OCI-LY1 (cell line): Measurements from ENCODE around the gene HRC.

Source experiments
- EZH2 ChIP-seq: fragments of 200-600 bp; sonication (generic), shearing (Covaris generic); IDR thresholded peaks from 2 replicates; pipeline ENCODE4 v1.8.0; 2017; ENCODE audit warnings: borderline replicate concordance, mixed run types, mild to moderate bottlenecking, antibody characterized with exemption, low read length, moderate library complexity, mixed read lengths
- TF ChIP-seq, protein P1 (sequence below): fragments of 200-600 bp; sonication (generic), shearing (Covaris generic); IDR thresholded peaks from 2 replicates; pipeline ENCODE4 v1.5.1; 2017; ENCODE audit warnings: mild to moderate bottlenecking, antibody characterized with exemption, low read length, moderate library complexity, mixed read lengths

DNA sequence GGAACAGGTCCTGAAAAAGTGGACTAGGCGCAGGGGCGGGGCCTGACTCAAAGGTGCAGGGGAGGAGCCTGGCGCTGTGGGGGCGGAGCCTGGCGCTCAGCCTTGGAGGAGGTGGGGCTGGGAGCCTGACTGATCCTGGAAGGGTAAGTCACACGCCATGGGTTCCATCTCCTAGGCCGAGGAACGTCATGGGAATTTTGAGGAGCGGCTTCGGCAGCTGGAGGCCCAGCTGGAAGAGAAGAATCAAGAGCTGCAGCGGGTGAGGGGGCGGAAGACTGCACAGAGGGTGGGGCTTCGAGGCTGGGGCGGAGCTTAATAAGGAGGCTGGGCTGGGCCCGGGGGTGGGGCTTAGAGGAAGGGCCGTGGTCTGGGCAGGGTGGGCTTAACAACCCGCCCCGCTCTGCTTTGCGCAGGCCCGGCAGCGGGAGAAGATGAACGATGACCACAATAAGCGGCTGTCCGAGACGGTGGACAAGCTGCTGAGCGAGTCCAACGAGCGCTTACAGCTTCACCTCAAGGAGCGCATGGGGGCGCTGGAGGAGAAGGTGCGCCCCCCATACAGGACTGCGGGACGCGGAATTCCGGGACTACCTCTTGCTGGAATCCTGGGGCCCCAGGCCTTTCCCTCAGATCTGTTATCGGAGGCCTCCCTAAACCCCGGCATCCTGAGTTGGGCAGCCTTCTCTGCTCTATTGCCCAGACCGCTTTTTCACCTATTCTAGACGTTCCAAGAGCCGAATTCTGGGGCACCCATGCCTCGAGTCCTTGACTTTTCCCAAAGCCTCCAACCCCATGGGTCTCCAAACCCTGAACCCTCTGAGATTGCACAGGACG is 21.4 kb downstream of the HRC start:
- TF ChIP-seq, protein P1, sequence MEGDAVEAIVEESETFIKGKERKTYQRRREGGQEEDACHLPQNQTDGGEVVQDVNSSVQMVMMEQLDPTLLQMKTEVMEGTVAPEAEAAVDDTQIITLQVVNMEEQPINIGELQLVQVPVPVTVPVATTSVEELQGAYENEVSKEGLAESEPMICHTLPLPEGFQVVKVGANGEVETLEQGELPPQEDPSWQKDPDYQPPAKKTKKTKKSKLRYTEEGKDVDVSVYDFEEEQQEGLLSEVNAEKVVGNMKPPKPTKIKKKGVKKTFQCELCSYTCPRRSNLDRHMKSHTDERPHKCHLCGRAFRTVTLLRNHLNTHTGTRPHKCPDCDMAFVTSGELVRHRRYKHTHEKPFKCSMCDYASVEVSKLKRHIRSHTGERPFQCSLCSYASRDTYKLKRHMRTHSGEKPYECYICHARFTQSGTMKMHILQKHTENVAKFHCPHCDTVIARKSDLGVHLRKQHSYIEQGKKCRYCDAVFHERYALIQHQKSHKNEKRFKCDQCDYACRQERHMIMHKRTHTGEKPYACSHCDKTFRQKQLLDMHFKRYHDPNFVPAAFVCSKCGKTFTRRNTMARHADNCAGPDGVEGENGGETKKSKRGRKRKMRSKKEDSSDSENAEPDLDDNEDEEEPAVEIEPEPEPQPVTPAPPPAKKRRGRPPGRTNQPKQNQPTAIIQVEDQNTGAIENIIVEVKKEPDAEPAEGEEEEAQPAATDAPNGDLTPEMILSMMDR = no peak
- TF ChIP-seq EZH2 = no peak
